DMS53 treated with DMSO at 0.1 percent for 48 hours (cell line): ENCODE measurements around the gene GLTP.
"Not testable (repeated sequence)": the region's sequence is repeated elsewhere in the genome, so short reads cannot be mapped to it uniquely, and the experiment has no call there.

Experiments
- DNase-seq: peaks from one replicate; lab custom pipeline; 2025; ENCODE audit not compliant: unreplicated experiment; lab: John Stamatoyannopoulos, UW

GLTP gene

GRCh38 chr12:109880043-109880931 lies at the start of gene GLTP:
GLTP (minus strand) TSS chr12:109880541; CDS start chr12:109880374, 167 bp downstream.
- peak; percentile 90 for DNase-seq

- DNase-seq, result not testable (repeated sequence)
Measured at GRCh38 chr12:109929326-109929725, 49.0 kb upstream of the GLTP start.

GRCh38 chr12:109928058-109928656 lies 47.8 kb upstream of the GLTP start:
- no peak for DNase-seq

GRCh38 chr12:109927622-109928021 lies 47.3 kb upstream of the GLTP start:
- no peak for DNase-seq

- DNase-seq, result no peak
Measured at GRCh38 chr12:109926488-109927210, 46.3 kb upstream of the GLTP start.

- no peak for DNase-seq
Measured at GRCh38 chr12:109926016-109926415, 45.7 kb upstream of the GLTP start.

- DNase-seq, result no peak
Measured at GRCh38 chr12:109925185-109925840, 45.0 kb upstream of the GLTP start.

GRCh38 chr12:109923481-109924245 lies 43.3 kb upstream of the GLTP start:
- no peak for DNase-seq

- DNase-seq, result no peak
Measured at GRCh38 chr12:109923038-109923437, 42.7 kb upstream of the GLTP start.

- DNase-seq, result no peak
Measured at GRCh38 chr12:109921982-109922381, 41.6 kb upstream of the GLTP start.

- DNase-seq, result no peak
Measured at GRCh38 chr12:109920261-109920780, 40.0 kb upstream of the GLTP start.

GRCh38 chr12:109919456-109919855 lies 39.1 kb upstream of the GLTP start:
- DNase-seq, result no peak

GRCh38 chr12:109916045-109916444 lies 35.7 kb upstream of the GLTP start:
- no peak for DNase-seq

GRCh38 chr12:109915171-109916040 lies 35.1 kb upstream of the GLTP start:
- DNase-seq, result no peak

GRCh38 chr12:109914461-109914860 lies 34.1 kb upstream of the GLTP start:
- no peak for DNase-seq

GRCh38 chr12:109912855-109913321 lies 32.5 kb upstream of the GLTP start:
- no peak for DNase-seq

GRCh38 chr12:109910969-109911348 lies 30.6 kb upstream of the GLTP start:
- no peak for DNase-seq

- no peak for DNase-seq
Measured at GRCh38 chr12:109910254-109910968, 30.1 kb upstream of the GLTP start.

- DNase-seq, result no peak
Measured at GRCh38 chr12:109905301-109905700, 25.0 kb upstream of the GLTP start.
